ENCODE results near the gene SPPL2C. TPM values are rescaled to one million over a fixed set of nuclear protein-coding genes. Genes with fewer than 3 reads are reported as not detected.
A peak's percentile ranks its signal among the peaks of the same experiment; 100 is the strongest.

The SPPL2C gene
- total and polyA plus RNA-seq, 5 experiments from 2014 or later: not detected

DNA sequence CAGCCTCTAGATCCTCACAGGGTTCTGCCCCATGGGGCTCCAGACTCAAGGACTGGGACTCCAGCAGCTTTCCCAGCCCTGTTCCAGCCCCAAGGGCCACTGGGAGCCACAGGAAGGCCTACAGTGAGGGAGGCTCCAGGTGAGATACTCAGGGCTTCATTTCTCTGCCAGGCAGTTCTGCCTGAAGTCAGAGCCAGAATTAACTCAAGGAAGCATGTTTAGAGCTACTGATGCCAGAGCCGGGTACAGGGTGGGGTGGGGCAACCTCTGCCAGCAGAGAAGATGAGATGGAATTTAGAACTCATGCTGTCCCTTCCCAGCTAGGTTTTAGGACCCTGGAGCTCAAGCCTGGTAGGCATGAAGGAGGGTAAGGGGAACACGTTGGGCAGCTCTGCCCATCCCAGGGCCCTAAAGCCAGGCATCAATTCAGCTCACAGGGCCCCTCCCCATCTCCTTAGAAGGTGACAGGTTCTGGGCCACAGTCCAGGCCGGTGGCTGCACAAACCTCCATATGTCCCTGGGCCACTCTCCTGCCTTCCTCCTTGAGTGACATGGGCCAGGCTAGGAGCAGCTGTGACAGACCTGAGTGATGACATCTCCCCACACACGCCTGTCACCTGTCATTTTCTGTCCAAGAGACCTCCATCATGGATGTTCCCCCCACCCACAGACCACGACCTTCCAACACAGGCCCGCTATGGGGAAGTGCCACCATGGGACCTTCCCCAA is 24.5 kb upstream of the SPPL2C start:
- no peaks in the 10 kb centered on the region for H3K9me3 Mint-ChIP-seq
- POLR2A ChIA-PET: no interaction called here
- H3K4me1 Mint-ChIP-seq: peaks cover 0 to 3% (median 0%) of the 10 kb centered on the region in 4 donors
- H3K27me3 Mint-ChIP-seq: peaks cover 0 to 2% (median 0%) of the 10 kb centered on the region in 5 donors
- peak overlapping the region in 1 of 10 donors; percentile 8 for H3K27ac Mint-ChIP-seq
- H3K36me3 Mint-ChIP-seq: no peaks in the 10 kb centered on the region
- no peak overlapping the region for H3K4me3 Mint-ChIP-seq
- DNase-seq (no peak), ATAC-seq (no peak)

DNA sequence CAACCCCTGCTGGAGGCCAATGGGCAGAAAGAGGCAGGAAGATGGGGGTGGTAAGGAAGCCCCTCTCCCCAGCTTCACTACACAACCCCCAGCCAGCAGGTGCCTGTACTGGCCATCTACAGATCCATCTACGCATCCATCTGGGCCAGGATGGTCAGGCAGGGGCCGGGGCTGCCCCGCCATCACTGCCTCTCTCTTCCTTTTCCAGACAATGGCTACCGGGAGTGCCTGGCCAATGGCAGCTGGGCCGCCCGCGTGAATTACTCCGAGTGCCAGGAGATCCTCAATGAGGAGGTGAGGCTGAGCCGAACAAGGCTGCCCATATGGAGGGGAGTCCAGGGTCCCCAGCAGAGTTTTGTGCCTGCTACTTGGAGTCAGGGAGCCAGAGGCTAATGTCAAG is 23.5 kb upstream of the SPPL2C start:
- Mint-ChIP-seq H3K27me3 (peaks cover 0 to 2% (median 0%) of the 10 kb centered on the region in 5 donors), H3K4me3 (no peak overlapping the region), H3K4me1 (peaks cover 0 to 3% (median 0%) of the 10 kb centered on the region in 4 donors), H3K36me3 (no peaks in the 10 kb centered on the region), H3K9me3 (no peaks in the 10 kb centered on the region), H3K27ac (no peak overlapping the region)
- POLR2A ChIA-PET: no interaction called here
- DNase-seq: no peak
- no peak for ATAC-seq

DNA sequence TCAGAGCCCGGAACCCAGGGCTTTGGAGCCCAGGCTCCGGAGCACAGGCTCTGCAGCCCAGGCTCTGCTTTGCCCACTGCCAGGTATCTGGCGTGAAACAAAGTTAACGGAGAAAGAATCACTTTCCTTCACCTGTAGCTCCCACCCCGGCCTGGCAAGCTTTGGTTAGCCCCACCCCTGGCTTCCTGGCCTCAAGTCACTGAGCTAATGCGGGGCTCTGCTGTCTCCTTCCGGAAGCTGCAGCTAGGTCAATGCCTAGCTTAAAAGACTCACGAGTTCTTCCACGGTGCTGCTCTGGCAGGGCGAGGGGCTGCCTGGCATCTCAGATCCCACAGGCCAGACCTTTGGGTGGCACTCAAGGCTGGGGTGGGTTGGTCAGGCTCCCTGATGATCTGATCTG is 21.1 kb upstream of the SPPL2C start:
- ATAC-seq (peak; percentile 68 to 78), DNase-seq (peak in 2 of 10 donors; percentile 18 to 31)
- POLR2A ChIA-PET: no interaction called here
- H3K4me1 Mint-ChIP-seq: peaks cover 0 to 3% (median 0%) of the 10 kb centered on the region in 4 donors
- no peaks in the 10 kb centered on the region for H3K36me3 Mint-ChIP-seq
- peak overlapping the region in 3 of 10 donors; percentile 11 to 56 (median 25) for H3K4me3 Mint-ChIP-seq
- no peaks in the 10 kb centered on the region for H3K9me3 Mint-ChIP-seq
- peaks cover 0 to 4% (median 2%) of the 10 kb centered on the region in 5 donors for H3K27me3 Mint-ChIP-seq
- H3K27ac Mint-ChIP-seq: peak overlapping the region in 1 of 10 donors; percentile 11

DNA sequence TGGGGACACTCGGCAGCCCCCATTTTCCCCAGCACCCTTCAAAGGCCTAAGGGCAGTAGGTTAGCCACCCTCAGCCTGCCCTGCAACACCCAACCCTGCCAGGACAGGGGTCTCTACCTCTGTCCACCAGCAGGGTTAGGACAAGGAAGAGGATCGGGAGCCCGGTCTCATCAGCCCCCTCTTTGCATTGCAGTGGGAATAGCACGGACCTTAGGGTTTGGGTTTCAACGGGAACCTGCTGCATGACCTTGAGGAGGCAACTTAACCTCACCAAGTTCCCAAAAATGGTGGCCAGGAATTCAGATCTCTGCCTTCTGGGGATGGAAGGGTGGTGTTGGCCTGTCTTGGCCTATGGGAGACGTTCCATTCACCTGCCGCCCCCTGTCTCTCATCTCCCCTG is 20.2 kb upstream of the SPPL2C start:
- Mint-ChIP-seq H3K27me3 (peaks cover 0 to 10% (median 3%) of the 10 kb centered on the region in 5 donors), H3K4me3 (no peak overlapping the region), H3K36me3 (no peaks in the 10 kb centered on the region), H3K27ac (no peak overlapping the region), H3K4me1 (peaks cover 0 to 3% (median 0%) of the 10 kb centered on the region in 4 donors), H3K9me3 (no peaks in the 10 kb centered on the region)
- ATAC-seq: no peak
- POLR2A ChIA-PET: no interaction called here
- no peak for DNase-seq

DNA sequence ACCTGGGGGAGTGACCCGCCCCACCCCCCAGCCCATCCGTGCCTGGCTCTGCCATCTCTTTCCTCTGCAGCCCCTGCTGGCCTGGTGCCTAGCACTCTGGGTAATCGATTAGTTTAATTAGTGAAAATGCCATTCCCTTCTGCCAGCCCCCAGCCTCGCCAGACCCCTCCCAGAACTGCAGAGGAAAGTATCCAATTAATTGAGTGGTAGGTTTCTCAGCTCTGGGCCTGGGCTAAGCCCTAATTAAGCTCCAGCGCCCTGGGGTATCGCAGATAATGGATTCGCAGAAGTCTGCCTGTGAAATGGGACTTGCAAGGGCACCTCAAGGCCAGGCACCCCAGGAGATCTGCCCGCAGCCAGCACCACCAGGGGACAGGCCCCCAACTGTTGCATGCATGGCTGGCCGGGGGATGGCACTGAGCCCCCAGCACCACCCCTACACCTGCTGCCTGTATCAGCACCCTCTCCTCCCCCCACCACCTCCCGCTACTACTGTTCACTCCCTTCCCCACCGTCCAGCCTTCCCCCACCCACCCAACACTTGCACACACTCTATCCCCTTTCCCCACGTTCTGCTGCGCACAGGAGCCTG is 19.7 kb upstream of the SPPL2C start:
- Mint-ChIP-seq H3K9me3 (no peaks in the 10 kb centered on the region), H3K27ac (no peak overlapping the region), H3K4me1 (peaks cover 0 to 3% (median 0%) of the 10 kb centered on the region in 4 donors), H3K27me3 (peaks cover 0 to 10% (median 3%) of the 10 kb centered on the region in 5 donors), H3K36me3 (no peaks in the 10 kb centered on the region), H3K4me3 (no peak overlapping the region)
- DNase-seq (no peak), ATAC-seq (no peak)
- POLR2A ChIA-PET: no interaction called here

DNA sequence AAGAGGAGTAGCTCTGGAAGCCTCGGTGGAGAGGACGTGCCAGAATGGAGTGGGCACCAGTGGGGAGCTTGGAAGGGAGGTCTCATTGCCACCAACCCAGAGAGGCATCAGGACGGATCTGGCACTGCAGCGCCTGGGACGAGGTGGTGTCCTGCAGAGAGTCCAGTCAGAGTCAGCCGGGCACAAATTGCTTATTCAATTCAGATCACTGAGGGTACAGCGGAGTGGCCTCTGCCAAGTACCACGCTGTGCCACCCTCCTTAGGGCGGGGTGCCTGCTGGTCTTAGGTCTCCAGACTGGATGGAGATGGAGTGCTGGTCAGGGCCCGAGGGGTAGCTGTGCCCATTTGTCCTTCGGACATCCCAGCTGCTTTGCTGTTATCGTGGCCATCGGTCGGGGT is 18.9 kb upstream of the SPPL2C start:
- Mint-ChIP-seq H3K4me1 (peaks cover 0 to 3% (median 0%) of the 10 kb centered on the region in 4 donors), H3K9me3 (no peaks in the 10 kb centered on the region), H3K36me3 (no peaks in the 10 kb centered on the region), H3K4me3 (no peak overlapping the region), H3K27ac (no peak overlapping the region), H3K27me3 (peaks cover 0 to 10% (median 3%) of the 10 kb centered on the region in 5 donors)
- no peak for ATAC-seq
- POLR2A ChIA-PET: no interaction called here
- DNase-seq: no peak

DNA sequence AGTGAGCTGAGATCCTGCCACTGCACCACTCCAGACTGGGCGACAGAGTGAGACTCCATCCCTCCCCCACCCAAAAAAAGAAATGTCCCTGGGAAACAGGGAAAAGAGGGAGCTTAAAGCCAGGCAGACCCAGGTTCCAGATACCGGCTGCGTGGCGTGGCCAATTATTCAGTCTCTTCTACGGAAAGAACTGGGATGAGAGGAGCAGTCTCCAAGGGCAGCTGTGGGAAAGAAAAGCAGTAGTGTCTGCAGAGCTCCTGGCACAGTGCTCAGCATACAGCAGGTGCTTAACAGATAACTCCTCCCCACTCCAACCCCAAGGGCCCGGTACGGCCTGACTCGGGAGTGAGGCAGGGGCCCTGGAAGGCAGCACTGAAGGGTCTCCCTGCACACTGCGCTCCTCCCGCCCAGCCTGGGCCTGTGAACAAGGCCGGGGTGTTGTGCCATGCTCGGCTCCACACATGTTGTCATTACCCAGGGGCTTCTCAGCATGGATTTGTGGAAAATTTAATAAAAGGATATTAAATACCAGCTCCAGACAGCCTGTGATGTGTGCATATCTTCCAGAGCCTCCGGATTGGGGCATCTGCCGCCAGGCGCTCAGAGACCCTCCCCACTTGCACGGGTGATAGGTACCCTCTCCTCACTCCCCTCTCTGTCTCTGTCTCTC is 17.6 kb upstream of the SPPL2C start:
- ATAC-seq (no peak), DNase-seq (no peak)
- peaks cover 0 to 10% (median 3%) of the 10 kb centered on the region in 5 donors for H3K27me3 Mint-ChIP-seq
- H3K27ac Mint-ChIP-seq: peak overlapping the region in 2 of 10 donors; percentile 50 to 56
- no peak overlapping the region for H3K4me3 Mint-ChIP-seq
- POLR2A ChIA-PET: interaction anchor here (0.9 kb wide), 1 partner anchor 18 kb away, joined by 3 read pairs; no protein-coding TSS in a partner anchor
- no peaks in the 10 kb centered on the region for H3K9me3 Mint-ChIP-seq
- H3K4me1 Mint-ChIP-seq: peaks cover 0 to 3% (median 0%) of the 10 kb centered on the region in 4 donors
- H3K36me3 Mint-ChIP-seq: no peaks in the 10 kb centered on the region

DNA sequence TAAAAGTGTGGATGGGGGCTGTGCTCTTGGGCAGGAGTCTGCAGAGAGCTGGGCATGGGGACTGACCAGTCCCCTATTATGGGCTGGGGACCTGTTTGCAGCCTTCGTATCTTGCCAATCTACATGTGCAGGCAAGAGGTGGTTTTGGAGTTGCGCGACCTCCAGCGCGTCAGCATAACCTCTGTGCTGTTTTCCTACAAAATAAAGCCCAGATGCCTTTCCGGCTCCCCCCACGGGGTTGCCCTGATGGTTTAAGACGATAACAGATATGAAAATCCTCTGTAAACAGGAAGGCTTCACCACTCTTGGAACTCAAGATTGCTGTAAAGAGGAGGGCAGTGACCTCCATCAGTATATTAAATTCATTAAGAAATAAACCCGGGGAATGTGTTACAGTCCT is 16.5 kb upstream of the SPPL2C start:
- no peaks in the 10 kb centered on the region for H3K9me3 Mint-ChIP-seq
- peaks cover 0 to 3% (median 0%) of the 10 kb centered on the region in 4 donors for H3K4me1 Mint-ChIP-seq
- DNase-seq (no peak), ATAC-seq (no peak)
- H3K36me3 Mint-ChIP-seq: no peaks in the 10 kb centered on the region
- H3K4me3 Mint-ChIP-seq: no peak overlapping the region
- POLR2A ChIA-PET: no interaction called here
- H3K27me3 Mint-ChIP-seq: peaks cover 0 to 10% (median 3%) of the 10 kb centered on the region in 5 donors
- peak overlapping the region in 2 of 10 donors; percentile 29 to 53 for H3K27ac Mint-ChIP-seq

DNA sequence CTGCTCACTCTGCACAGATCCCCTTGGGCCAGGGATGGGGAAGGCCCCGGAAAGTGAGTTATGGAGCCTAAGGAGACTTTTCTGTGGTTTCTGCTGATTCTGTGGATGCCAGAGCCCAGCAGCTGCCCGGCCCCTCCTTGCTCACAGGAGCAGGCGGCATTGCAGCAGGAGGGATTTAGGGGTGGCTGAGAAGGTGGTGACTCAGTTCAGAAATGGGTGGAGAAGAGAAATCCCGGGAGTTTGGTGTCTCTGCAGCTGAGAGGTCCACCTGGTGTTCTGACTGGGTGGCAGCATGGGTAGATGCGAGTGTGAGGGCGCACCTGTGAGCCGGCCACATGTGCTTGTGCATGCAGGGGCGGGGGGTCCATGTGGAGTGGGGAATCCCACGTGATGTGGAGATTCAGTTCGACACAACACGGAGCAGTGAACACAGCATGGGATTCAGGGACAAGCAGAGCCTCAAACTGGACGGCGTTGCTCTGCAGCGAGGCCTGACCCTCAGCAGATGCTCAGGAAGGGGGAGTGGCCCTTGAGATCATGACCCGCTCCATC is 16.0 kb upstream of the SPPL2C start:
- H3K27ac Mint-ChIP-seq: peak overlapping the region in 2 of 10 donors; percentile 8 to 29
- ATAC-seq: no peak
- H3K9me3 Mint-ChIP-seq: no peaks in the 10 kb centered on the region
- POLR2A ChIA-PET: no interaction called here
- peaks cover 0 to 10% (median 3%) of the 10 kb centered on the region in 5 donors for H3K27me3 Mint-ChIP-seq
- DNase-seq: no peak
- H3K36me3 Mint-ChIP-seq: no peaks in the 10 kb centered on the region
- H3K4me1 Mint-ChIP-seq: peaks cover 0 to 3% (median 0%) of the 10 kb centered on the region in 4 donors
- H3K4me3 Mint-ChIP-seq: no peak overlapping the region

DNA sequence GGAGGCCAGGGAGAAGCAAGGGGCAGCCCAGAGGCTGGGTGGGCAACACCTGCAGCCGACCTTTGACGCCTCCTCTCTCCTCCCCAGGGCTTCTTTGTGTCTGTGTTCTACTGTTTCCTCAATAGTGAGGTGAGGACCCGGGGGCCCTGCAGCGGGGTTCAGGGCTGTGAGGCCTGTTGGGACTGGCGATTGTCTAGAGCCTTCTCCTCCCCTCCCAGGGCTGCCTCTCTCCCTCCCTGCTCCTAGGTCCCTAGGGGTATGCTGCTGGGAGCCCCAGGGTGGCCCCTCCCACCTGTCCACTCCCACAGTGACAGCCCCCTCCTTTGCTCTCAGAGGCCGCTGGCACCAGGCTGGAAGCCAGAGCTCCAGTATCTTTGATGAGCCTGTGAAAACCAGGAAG is 10.8 kb upstream of the SPPL2C start:
- Mint-ChIP-seq H3K4me1 (no peaks in the 10 kb centered on the region), H3K4me3 (no peak overlapping the region), H3K27me3 (peaks cover 0 to 3% (median 0%) of the 10 kb centered on the region in 5 donors), H3K36me3 (no peaks in the 10 kb centered on the region), H3K9me3 (no peaks in the 10 kb centered on the region), H3K27ac (no peak overlapping the region)
- POLR2A ChIA-PET: no interaction called here
- DNase-seq: no peak
- ATAC-seq: no peak

DNA sequence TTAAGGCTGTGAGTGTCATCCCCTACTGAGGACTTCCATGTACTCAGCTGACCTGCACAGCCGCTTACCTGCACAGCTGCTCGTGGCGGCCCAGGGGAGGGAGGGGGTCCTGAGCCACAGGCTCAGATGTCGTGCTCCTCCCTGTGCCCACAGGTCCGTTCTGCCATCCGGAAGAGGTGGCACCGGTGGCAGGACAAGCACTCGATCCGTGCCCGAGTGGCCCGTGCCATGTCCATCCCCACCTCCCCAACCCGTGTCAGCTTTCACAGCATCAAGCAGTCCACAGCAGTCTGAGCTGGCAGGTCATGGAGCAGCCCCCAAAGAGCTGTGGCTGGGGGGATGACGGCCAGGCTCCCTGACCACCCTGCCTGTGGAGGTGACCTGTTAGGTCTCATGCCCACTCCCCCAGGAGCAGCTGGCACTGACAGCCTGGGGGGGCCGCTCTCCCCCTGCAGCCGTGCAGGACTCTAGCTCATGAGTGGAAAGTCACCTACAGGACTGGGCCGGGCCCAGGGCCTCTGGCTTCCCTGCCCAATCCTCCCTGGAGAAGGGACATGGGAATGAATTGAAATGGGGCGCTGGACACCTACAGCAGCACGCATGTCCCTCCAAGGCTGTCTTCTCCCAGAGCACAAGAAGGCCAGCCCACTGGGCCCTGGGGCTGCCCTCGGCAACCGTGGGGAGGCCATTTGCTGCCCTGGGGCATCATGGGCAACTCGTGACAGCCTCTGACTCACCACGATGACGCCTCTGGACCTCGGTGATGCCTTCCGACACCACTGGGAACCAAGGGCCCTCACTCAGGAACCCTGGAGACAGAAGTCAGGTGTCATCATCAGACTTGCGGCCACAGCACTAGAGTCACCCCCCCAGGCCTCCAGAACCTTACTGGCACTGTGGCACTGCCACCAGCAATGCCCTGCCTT is 9.9 kb upstream of the SPPL2C start:
- DNase-seq (no peak), ATAC-seq (no peak)
- H3K36me3 Mint-ChIP-seq: no peaks in the 10 kb centered on the region
- no peaks in the 10 kb centered on the region for H3K4me1 Mint-ChIP-seq
- H3K4me3 Mint-ChIP-seq: no peak overlapping the region
- H3K9me3 Mint-ChIP-seq: no peaks in the 10 kb centered on the region
- H3K27me3 Mint-ChIP-seq: peaks cover 0 to 3% (median 0%) of the 10 kb centered on the region in 5 donors
- no peak overlapping the region for H3K27ac Mint-ChIP-seq
- POLR2A ChIA-PET: no interaction called here

DNA sequence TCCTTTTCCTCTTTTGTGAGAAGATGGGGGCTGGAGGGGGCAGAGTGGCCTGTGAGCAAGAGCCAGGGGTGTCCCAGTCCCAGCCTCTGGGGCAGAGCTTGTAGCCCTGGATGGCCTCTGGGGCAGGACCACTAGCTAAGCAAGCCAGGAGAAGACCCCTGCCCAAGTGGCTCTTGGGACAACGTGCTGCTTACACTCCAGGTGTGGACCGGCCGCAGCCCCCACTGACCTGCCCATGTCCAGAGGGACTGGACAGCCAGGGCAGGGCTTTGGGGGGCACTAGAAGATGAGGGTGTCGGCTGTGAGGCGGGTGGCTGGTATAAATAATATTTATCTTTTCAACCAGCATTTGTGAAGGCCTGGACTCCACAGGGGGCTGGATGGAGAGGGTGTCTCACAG is 9.2 kb upstream of the SPPL2C start:
- POLR2A ChIA-PET: no interaction called here
- ATAC-seq (no peak), DNase-seq (no peak)
- H3K27ac Mint-ChIP-seq: no peak overlapping the region
- no peaks in the 10 kb centered on the region for H3K36me3 Mint-ChIP-seq
- H3K4me1 Mint-ChIP-seq: no peaks in the 10 kb centered on the region
- peaks cover 0 to 4% (median 0%) of the 10 kb centered on the region in 5 donors for H3K27me3 Mint-ChIP-seq
- no peaks in the 10 kb centered on the region for H3K9me3 Mint-ChIP-seq
- no peak overlapping the region for H3K4me3 Mint-ChIP-seq
